Measurements from ENCODE around the gene MEP1B.

MEP1B gene

GRCh38 chr18:32261003-32261402, 71.2 kb downstream of the MEP1B start:
- TF ChIP-seq CTCF (IDR thresholded peaks at IDR 0.05; ENCODE audit: low read depth, low read length, missing control alignments), result peak; percentile 8
- no peak for DNase-seq (ENCODE audit: extremely low read depth, low read depth)
- H3K4me3 ChIP-seq (replicated peaks; ENCODE audit: low read depth, low read length), result no peak overlapping the region

GRCh38 chr18:32262092-32262491, 72.3 kb downstream of the MEP1B start:
- no peak for DNase-seq (ENCODE audit: extremely low read depth, low read depth)
- H3K4me3 ChIP-seq (replicated peaks; ENCODE audit: low read depth, low read length), result no peak overlapping the region

GRCh38 chr18:32264401-32264800, 74.6 kb downstream of the MEP1B start:
- TF ChIP-seq CTCF (IDR thresholded peaks at IDR 0.05; ENCODE audit: low read depth, low read length, missing control alignments), result no peak
- DNase-seq (ENCODE audit: extremely low read depth, low read depth), result no peak
- no peak overlapping the region for H3K4me3 ChIP-seq (replicated peaks; ENCODE audit: low read depth, low read length)

More at GRCh38 chr18:32262092-32262491, 72.3 kb downstream of the MEP1B start:
- TF ChIP-seq CTCF (IDR thresholded peaks at IDR 0.05; ENCODE audit: low read depth, low read length, missing control alignments), result no peak

- DNase-seq (ENCODE audit: extremely low read depth, low read depth), result no peak
- H3K4me3 ChIP-seq (replicated peaks; ENCODE audit: low read depth, low read length), result no peak overlapping the region
- TF ChIP-seq CTCF (IDR thresholded peaks at IDR 0.05; ENCODE audit: low read depth, low read length, missing control alignments), result no peak
These were observed 77.6 kb downstream of the MEP1B start for GRCh38 chr18:32267463-32267862.

Measured in HFF-Myc (cell line).